ENCODE data around the gene RIPOR2.
"Not testable (repeated sequence)": the region's sequence is repeated elsewhere in the genome, so short reads cannot be mapped to it uniquely, and the experiment has no call there.

The RIPOR2 gene

GRCh38 chr6:24951811-24952299, 16.1 kb upstream of the RIPOR2 start:
- no peak for DNase-seq (ENCODE audit: low spot score)

- no peak for DNase-seq (ENCODE audit: low spot score)
These were observed 14.6 kb upstream of the RIPOR2 start for GRCh38 chr6:24950218-24950941.

GRCh38 chr6:24949020-24949569, 13.3 kb upstream of the RIPOR2 start:
- no peak for DNase-seq (ENCODE audit: low spot score)

GRCh38 chr6:24948261-24948660, 12.5 kb upstream of the RIPOR2 start:
- DNase-seq (ENCODE audit: low spot score), result not testable (repeated sequence)

- DNase-seq (ENCODE audit: low spot score), result no peak
These were observed 11.9 kb upstream of the RIPOR2 start for GRCh38 chr6:24947636-24948035.

- no peak for DNase-seq (ENCODE audit: low spot score)
These were observed 9.3 kb upstream of the RIPOR2 start for GRCh38 chr6:24945054-24945453.

- no peak for DNase-seq (ENCODE audit: low spot score)
These were observed 8.0 kb upstream of the RIPOR2 start for GRCh38 chr6:24943774-24944173.

- no peak for DNase-seq (ENCODE audit: low spot score)
These were observed 4.7 kb upstream of the RIPOR2 start for GRCh38 chr6:24940311-24940917.

- DNase-seq (ENCODE audit: low spot score), result no peak
These were observed 1.0 kb upstream of the RIPOR2 start for GRCh38 chr6:24936641-24937317.

- peak; percentile 52 for DNase-seq (ENCODE audit: low spot score)
These were observed 1.8 kb downstream of the RIPOR2 start for GRCh38 chr6:24933868-24934401.

- DNase-seq (ENCODE audit: low spot score), result no peak
These were observed 2.5 kb downstream of the RIPOR2 start for GRCh38 chr6:24933266-24933665.

GRCh38 chr6:24932832-24933231, 2.9 kb downstream of the RIPOR2 start:
- DNase-seq (ENCODE audit: low spot score), result no peak

GRCh38 chr6:24931718-24932691, 3.8 kb downstream of the RIPOR2 start:
- DNase-seq (ENCODE audit: low spot score), result no peak

GRCh38 chr6:24931296-24931695, 4.5 kb downstream of the RIPOR2 start:
- DNase-seq (ENCODE audit: low spot score), result no peak

- no peak for DNase-seq (ENCODE audit: low spot score)
These were observed 5.3 kb downstream of the RIPOR2 start for GRCh38 chr6:24930431-24930871.

- DNase-seq (ENCODE audit: low spot score), result no peak
These were observed 6.5 kb downstream of the RIPOR2 start for GRCh38 chr6:24929242-24929641.

GRCh38 chr6:24927985-24928745, 7.6 kb downstream of the RIPOR2 start:
- DNase-seq (ENCODE audit: low spot score), result no peak

GRCh38 chr6:24927277-24927955, 8.3 kb downstream of the RIPOR2 start:
- DNase-seq (ENCODE audit: low spot score), result no peak

- not testable (repeated sequence) for DNase-seq (ENCODE audit: low spot score)
These were observed 9.1 kb downstream of the RIPOR2 start for GRCh38 chr6:24926647-24927046.

GRCh38 chr6:24926192-24926591, 9.6 kb downstream of the RIPOR2 start:
- no peak for DNase-seq (ENCODE audit: low spot score)
